DOHH2 (cell line): ENCODE measurements around the gene STEAP4.

ENCODE experiments used
- H3F3A ChIP-seq: fragments of 200-600 bp; sonication (generic), shearing (Covaris generic); 2 replicates; pipeline ENCODE4 v1.6.0; 2016; ENCODE audit warnings: antibody characterized with exemption, mild to moderate bottlenecking; ENCODE audit not compliant: control insufficient read depth, insufficient read depth
- H3K27ac ChIP-seq: fragments of 200-600 bp; sonication (generic); 2 replicates; pipeline ENCODE4 v1.5.1; 2014; ENCODE audit warnings: low read depth, mild to moderate bottlenecking, low read length, moderate library complexity
- H3K27me3 ChIP-seq: fragments of 200-600 bp; sonication (generic); 2 replicates; pipeline ENCODE4 v1.6.1; 2014; ENCODE audit warnings: mild to moderate bottlenecking, low read length, mixed read lengths; ENCODE audit not compliant: control insufficient read depth
- H3K36me3 ChIP-seq: fragments of 200-600 bp; sonication (generic); 2 replicates; pipeline ENCODE4 v1.6.1; 2014; ENCODE audit warnings: mild to moderate bottlenecking, low read length, moderate library complexity, mixed read lengths; ENCODE audit not compliant: control insufficient read depth
- H3K4me1 ChIP-seq: fragments of 200-600 bp; sonication (generic); 2 replicates; pipeline ENCODE4 v1.6.1; 2014; ENCODE audit warnings: mild to moderate bottlenecking, low read length, mixed read lengths; ENCODE audit not compliant: control insufficient read depth
- H3K4me2 ChIP-seq: fragments of 200-600 bp; sonication (generic); 2 replicates; pipeline ENCODE4 v1.6.0; 2014; ENCODE audit warnings: mild to moderate bottlenecking, low read length, moderate library complexity
- H3K4me3 ChIP-seq: fragments of 200-600 bp; sonication (generic); 2 replicates; pipeline ENCODE4 v1.5.1; 2014; ENCODE audit warnings: mild to moderate bottlenecking, low read length, mixed read lengths
- H3K79me2 ChIP-seq: fragments of 200-600 bp; sonication (generic); 2 replicates; pipeline ENCODE4 v1.6.1; 2014; ENCODE audit warnings: mild to moderate bottlenecking, low read length, mixed read lengths; ENCODE audit not compliant: control insufficient read depth
- H3K9me2 ChIP-seq: fragments of 200-600 bp; sonication (generic); replicated peaks from 2 replicates; pipeline ENCODE4 v1.6.1; 2014; ENCODE audit warnings: mild to moderate bottlenecking, low read length, mixed read lengths; ENCODE audit not compliant: control insufficient read depth
- H3K9me3 ChIP-seq: fragments of 200-600 bp; sonication (generic); 2 replicates; pipeline ENCODE4 v1.6.1; 2014; ENCODE audit warnings: antibody characterized with exemption, low read length, mixed read lengths; ENCODE audit not compliant: control insufficient read depth, insufficient read depth
- H4K20me1 ChIP-seq: fragments of 200-600 bp; sonication (generic); 2 replicates; pipeline ENCODE4 v1.6.0; 2014; ENCODE audit warnings: low read depth, mild to moderate bottlenecking, antibody characterized with exemption, low read length, moderate library complexity; ENCODE audit not compliant: control insufficient read depth, insufficient read depth
- CTCF ChIP-seq: fragments of 200-600 bp; sonication (generic); IDR thresholded peaks from one replicate; pipeline ENCODE4 v1.5.1; 2014; ENCODE audit warnings: antibody characterized with exemption, mild to moderate bottlenecking, low read depth, low read length; ENCODE audit not compliant: poor library complexity, severe bottlenecking
- EZH2phosphoT487 ChIP-seq: fragments of 200-600 bp; sonication (generic); IDR thresholded peaks from 2 replicates; pipeline ENCODE4 v1.6.1; 2017; ENCODE audit warnings: borderline replicate concordance, mild to moderate bottlenecking, antibody characterized with exemption, low read length, moderate library complexity, mixed read lengths

The STEAP4 gene

GRCh38 chr7:88281749-88282148 lies 24.9 kb downstream of the STEAP4 start:
- no peaks in the 10 kb centered on the region for H3F3A ChIP-seq
- no peak overlapping the region for H3K4me2 ChIP-seq
- no peak overlapping the region for H3K4me3 ChIP-seq
- H3K27ac ChIP-seq = no peak overlapping the region
- no peaks in the 10 kb centered on the region for H3K27me3 ChIP-seq
- H4K20me1 ChIP-seq = no peaks in the 10 kb centered on the region
- TF ChIP-seq CTCF = no peak
- TF ChIP-seq EZH2phosphoT487 = no peak
- H3K4me1 ChIP-seq = no peaks in the 10 kb centered on the region
- no peaks in the 10 kb centered on the region for H3K9me3 ChIP-seq
- no peaks in the 10 kb centered on the region for H3K9me2 ChIP-seq
- no peaks in the 10 kb centered on the region for H3K79me2 ChIP-seq
- H3K36me3 ChIP-seq = no peaks in the 10 kb centered on the region

- Histone ChIP-seq H4K20me1 (no peaks in the 10 kb centered on the region), H3K4me3 (no peak overlapping the region), H3K9me3 (no peaks in the 10 kb centered on the region), H3K79me2 (no peaks in the 10 kb centered on the region), H3F3A (no peaks in the 10 kb centered on the region), H3K27me3 (no peaks in the 10 kb centered on the region), H3K36me3 (no peaks in the 10 kb centered on the region), H3K27ac (no peak overlapping the region), H3K9me2 (no peaks in the 10 kb centered on the region), H3K4me1 (no peaks in the 10 kb centered on the region), H3K4me2 (no peak overlapping the region)
- TF ChIP-seq EZH2phosphoT487 (no peak), CTCF (no peak)
Observed at GRCh38 chr7:88280801-88281200, 25.9 kb downstream of the STEAP4 start.

GRCh38 chr7:88279323-88279722 lies 27.4 kb downstream of the STEAP4 start:
- no peak overlapping the region for H3K4me2 ChIP-seq
- no peaks in the 10 kb centered on the region for H3K9me2 ChIP-seq
- no peaks in the 10 kb centered on the region for H3K4me1 ChIP-seq
- no peaks in the 10 kb centered on the region for H3K9me3 ChIP-seq
- H3F3A ChIP-seq = no peaks in the 10 kb centered on the region
- H3K27me3 ChIP-seq = no peaks in the 10 kb centered on the region
- H3K27ac ChIP-seq = no peak overlapping the region
- H4K20me1 ChIP-seq = no peaks in the 10 kb centered on the region
- TF ChIP-seq CTCF (no peak), EZH2phosphoT487 (no peak)
- no peaks in the 10 kb centered on the region for H3K79me2 ChIP-seq
- no peaks in the 10 kb centered on the region for H3K36me3 ChIP-seq
- H3K4me3 ChIP-seq = no peak overlapping the region

- Histone ChIP-seq H3K4me1 (no peaks in the 10 kb centered on the region), H3K4me3 (no peak overlapping the region), H3K36me3 (no peaks in the 10 kb centered on the region), H3K27ac (no peak overlapping the region), H3K9me3 (no peaks in the 10 kb centered on the region), H3F3A (no peaks in the 10 kb centered on the region), H3K79me2 (no peaks in the 10 kb centered on the region), H3K9me2 (no peaks in the 10 kb centered on the region), H3K27me3 (no peaks in the 10 kb centered on the region), H3K4me2 (no peak overlapping the region), H4K20me1 (no peaks in the 10 kb centered on the region)
- TF ChIP-seq EZH2phosphoT487 = no peak
- TF ChIP-seq CTCF = no peak
Observed at GRCh38 chr7:88278881-88279280, 27.8 kb downstream of the STEAP4 start.
